CD4-positive, alpha-beta T cell treated with Interleukin-6 for 4 hours (primary cell): ENCODE results near the gene TDRD3.

ENCODE experiments used
- DNase-seq: peaks from one replicate; pipeline ENCODE4 v3.0.0-alpha.2; 2020; ENCODE audit warnings: mixed read lengths

TDRD3 gene

GRCh38 chr13:60583196-60583888 lies 186.3 kb downstream of the TDRD3 start:
- DNase-seq: no peak

DNA sequence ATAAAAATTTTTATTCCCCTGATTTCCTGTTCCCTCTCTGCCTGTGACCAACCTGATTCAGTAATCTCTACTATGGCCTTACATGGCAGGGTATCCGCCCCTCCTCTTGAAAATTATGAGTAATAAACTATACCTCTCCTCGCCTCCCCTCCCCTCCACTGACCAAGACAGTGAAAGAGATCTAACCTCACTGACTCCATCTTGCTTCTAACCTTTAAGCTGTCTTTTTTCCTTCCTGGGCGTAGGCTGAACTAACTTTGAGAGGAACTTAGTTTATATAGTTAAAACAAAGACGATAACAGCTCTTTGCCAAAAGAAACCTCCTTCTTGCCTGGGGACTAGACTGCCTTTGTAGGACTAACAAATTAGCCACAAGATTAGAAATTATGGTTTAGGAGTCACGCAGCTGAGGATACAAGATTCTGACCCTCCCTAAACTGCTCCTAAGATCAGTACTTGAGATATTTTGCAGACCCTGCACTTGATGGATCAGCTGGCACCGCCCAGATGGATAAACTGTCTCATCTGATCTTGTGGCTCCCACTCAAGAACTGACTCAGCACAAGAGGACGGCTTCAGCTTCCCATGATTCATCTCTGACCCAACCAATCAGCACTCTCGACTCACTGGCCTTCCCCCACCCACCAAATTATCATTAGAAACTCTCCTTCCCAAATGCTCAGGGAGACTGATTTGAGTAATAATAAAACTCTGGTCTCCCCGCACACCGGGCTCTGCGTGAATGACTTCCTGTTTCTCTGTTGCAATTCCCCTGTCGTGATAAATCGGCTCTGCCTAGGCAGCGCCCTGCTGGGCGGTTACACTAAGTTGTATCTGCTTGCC lies 187.1 kb downstream of the TDRD3 start:
- no peak for DNase-seq

GRCh38 chr13:60584976-60585375 lies 188.0 kb downstream of the TDRD3 start:
- DNase-seq: no peak

DNA sequence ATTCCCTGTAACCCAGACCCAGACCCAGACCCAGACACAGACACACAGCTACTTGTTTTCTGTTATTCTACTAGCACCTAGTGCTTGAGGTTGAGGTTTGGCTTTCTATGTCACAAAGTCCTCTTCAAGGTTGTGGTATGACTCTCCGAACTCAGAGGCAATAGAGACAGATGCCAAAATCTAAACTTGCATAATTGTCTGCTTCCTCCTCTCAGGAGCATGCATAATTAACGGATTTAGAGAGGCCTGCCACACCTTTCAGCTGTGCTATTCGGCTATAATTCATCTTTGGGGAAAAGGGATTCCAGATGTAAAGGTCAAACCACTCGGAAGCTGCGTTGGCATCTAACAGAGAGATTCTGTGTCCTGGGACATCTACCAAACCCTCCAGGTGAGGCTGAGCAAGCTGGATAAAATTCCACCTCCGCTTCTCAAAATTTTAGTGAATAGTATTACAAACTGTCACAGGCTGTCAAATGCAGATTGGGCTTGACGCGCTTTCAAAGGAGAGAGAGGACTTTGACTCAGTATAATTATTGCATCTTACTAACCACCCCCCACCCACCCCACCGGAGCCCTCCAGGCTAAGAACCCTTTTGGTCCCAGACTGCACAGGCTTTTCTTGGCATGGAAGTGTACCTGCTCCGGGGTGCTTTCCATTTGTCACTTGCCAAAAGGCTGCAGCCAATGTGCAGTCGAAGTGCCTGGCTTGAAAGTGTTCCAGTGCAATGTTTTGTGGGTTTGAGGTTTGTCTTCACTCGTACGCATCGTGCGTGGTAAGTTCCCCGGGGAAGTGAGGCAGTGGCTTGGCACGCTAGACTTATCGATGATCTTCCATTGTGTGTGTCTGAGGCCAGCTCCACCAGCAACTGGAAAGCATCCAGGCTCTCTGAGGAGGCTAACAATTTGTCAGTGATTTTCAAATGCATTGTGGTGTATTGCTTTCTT lies 194.1 kb downstream of the TDRD3 start:
- DNase-seq: no peak

DNA sequence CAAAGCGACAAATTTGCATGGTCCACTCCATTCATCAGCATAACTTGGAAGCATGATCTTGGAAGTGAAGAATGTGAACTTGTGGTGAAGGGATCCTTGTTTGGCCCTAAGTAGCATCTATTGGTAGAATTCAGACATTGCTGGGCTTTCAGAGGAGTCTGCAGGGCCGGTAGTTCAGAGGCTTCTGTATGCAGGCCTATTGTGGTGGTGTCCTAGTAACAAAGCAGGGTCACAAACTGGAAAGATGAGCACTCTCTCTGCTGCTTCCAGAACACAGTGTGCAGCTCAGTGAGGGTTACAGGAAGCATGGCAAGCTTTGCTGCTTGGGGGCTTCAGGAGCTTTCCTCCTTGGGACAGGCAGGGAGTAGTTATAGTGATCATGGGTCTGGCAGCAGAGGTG lies 206.0 kb downstream of the TDRD3 start:
- no peak for DNase-seq

- no peak for DNase-seq
Observed at GRCh38 chr13:60604058-60604457, 207.0 kb downstream of the TDRD3 start.

GRCh38 chr13:60608954-60609353 lies 211.9 kb downstream of the TDRD3 start:
- no peak for DNase-seq

- DNase-seq: no peak
Observed at GRCh38 chr13:60611523-60611922, 214.5 kb downstream of the TDRD3 start.

DNA sequence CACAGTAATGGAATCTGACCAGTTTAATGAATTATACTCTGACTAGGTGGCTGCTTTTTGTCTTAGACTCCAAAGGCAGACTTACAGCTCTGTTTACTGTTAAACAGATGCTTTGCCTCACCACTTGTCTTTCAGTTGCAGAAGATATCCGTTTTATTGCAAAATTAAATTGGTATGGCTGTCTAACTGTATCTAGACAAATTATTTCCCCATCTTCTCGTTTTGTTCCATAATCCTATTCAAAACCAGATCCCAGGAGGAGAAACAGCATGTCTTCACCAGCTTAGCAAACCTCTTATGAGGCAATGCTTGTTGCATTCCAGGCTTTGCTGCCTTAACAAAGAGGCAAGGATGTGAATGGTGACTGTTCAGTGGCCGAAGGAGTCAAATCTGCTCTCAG lies 215.6 kb downstream of the TDRD3 start:
- DNase-seq: no peak

GRCh38 chr13:60613080-60613479 lies 216.1 kb downstream of the TDRD3 start:
- no peak for DNase-seq

GRCh38 chr13:60617991-60618733 lies 221.1 kb downstream of the TDRD3 start:
- no peak for DNase-seq

GRCh38 chr13:60619461-60619860 lies 222.4 kb downstream of the TDRD3 start:
- no peak for DNase-seq

GRCh38 chr13:60620611-60621395 lies 223.8 kb downstream of the TDRD3 start:
- DNase-seq: no peak

DNA sequence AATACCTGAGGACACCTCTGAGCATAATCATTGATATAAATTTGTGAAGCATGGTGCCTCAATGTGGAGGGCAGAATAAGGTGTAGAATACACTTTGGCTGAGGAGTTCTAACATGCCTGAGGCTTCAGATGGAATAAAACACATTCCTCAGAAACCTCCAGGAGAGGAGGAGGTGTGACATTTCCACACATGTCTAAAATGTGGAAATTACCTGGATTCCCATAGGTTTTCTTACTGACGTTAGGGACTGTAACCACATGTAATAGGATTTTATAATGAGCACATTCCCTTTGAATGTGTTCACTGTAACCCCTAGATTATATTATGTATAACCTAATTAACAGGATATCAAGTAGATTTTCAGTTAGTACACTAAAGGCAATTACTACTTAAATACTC lies 226.1 kb downstream of the TDRD3 start:
- DNase-seq: no peak
